ENCODE results near the gene PPP1R14C. TPM values are rescaled to one million over a fixed set of nuclear protein-coding genes. Genes with fewer than 3 reads are reported as not detected.

Gene PPP1R14C
- total and polyA plus RNA-seq, 2 of the 13 experiments (the other 11 are each of a cell fraction or from before 2014, with no cell fraction given), result not detected

DNA sequence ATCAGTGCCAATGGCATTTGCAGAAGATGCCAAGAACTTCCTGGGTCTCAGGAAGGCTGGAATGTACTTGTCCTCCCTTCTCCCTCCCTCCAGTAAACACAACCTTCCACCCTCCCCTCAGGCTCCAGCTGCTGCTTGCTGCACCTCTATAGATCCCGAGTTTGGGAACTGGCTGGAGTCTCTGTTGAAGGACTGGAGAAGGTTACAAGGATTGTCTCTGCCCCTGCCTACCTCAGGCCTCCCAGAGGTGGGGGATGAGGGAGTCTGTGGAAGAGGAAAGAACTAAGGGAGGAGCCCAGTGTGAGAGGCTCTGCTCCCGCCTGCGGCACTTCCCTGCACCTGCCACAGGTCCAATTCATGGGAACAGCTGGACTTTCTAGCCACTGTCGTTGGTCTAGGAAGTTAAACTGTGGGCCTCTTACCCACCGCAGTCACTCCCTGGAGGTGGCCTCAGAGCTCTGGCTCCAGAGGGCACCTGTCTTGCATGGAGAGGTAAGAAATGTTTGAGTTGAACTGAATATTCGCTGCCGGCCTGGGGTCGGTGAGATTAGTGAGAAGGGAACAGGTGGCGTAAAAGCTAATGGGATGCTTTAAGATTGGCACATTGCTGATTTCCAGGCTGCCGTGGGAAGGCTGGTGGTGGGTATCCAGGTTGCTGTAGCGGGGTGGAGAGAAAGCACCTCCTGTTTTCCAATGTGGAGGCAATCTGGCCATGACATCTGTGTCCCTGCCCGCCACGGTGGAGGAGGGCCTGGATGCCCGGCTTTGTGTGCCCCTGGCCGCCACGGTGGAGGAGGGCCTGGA, 54.3 kb downstream of the PPP1R14C start (continued):
- TF ChIP-seq ZBTB4 (CRISPR knock-in tag; IDR thresholded peaks at IDR 0.05; ENCODE audit: borderline replicate concordance), result no peak

DNA sequence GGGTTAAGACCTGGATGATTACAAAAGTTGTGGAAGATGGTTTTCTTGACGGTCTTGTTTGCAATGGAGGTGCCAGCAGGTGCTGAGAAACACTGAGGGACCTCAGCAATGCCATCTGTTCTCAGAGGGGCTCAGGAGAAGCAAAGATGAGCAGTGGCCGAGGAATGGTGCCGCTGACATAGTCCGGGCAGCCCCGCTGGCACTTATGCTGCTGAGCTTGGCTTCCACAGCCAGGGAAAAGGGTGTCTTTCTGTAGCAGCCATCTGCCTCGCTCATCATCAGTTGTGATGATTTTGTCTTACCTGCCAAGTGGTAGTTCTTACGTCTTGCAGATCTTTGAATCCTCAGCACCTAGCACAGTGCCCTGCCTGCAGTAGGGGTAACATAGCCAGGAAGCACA, 55.7 kb downstream of the PPP1R14C start:
- no peaks in the 10 kb centered on the region for H3K36me3 ChIP-seq (replicated peaks in 1 of 2; ENCODE audit: control insufficient read depth in 1 of 2, insufficient read depth in 2 of 2, low read length in 2 of 2)
- no TSS peak for BruUV-seq (replicated peaks)
- ChIA-PET CTCF (ENCODE audit: low intra/inter-chr PET ratio, low total read pairs) (no interaction called here), POLR2A (no interaction called here)
- 53% methylated on average over 6 of the region's 7 CpGs for WGBS (ENCODE audit: low lambda C conversion rate)
- H3K27ac ChIP-seq (ENCODE audit: extremely low read length, insufficient read depth, low read length), result no peak overlapping the region
- peaks cover 0 to 8% of the 10 kb centered on the region in 2 experiments; a peak in 3 of 5 replicates for H3K27me3 ChIP-seq (ENCODE audit: control insufficient read depth in 1 of 2, insufficient read depth in 2 of 2, low read length in 2 of 2)
- H3K4me2 ChIP-seq (ENCODE audit: low read depth, low read length), result no peak overlapping the region
- no peaks in the 10 kb centered on the region; the same call in 1 of the 2 replicates for H4K20me1 ChIP-seq (ENCODE audit: insufficient read depth, low read length)
- DNase-seq (ENCODE audit: low spot score) (no peak), FAIRE-seq (no peak), ATAC-seq (no peak)
- H3K4me1 ChIP-seq (ENCODE audit: insufficient read depth, low read length), result no peaks in the 10 kb centered on the region
- in situ Hi-C loops (cut with HindIII; ENCODE audit: extremely low pct_ligation_motif_present, low pct_unique_long_range_greater_than_20kb) (no loop called here), intact Hi-C loops (cut with micrococcal nuclease; ENCODE audit: unreplicated experiment) (no loop called here)
- H3K9ac ChIP-seq (ENCODE audit: insufficient read depth, low read depth, low read length), result no peak overlapping the region
- H3K9me3 ChIP-seq (ENCODE audit: low read length), result no peaks in the 10 kb centered on the region
- H3K79me2 ChIP-seq (ENCODE audit: insufficient read depth, low read length), result no peaks in the 10 kb centered on the region
- H3K4me3 ChIP-seq (replicated peaks in 1 of 3; ENCODE audit: insufficient read depth in 1 of 3, low read depth in 2 of 3, low read length in 3 of 3), result no peak overlapping the region
- no peak overlapping the region for H2AFZ ChIP-seq (ENCODE audit: low read length)
- TF ChIP-seq AFF4 (CRISPR knock-in tag; IDR thresholded peaks at IDR 0.05) (no peak), SAFB2 (CRISPR knock-in tag; IDR thresholded peaks at IDR 0.05; ENCODE audit: borderline replicate concordance, low read depth) (no peak), MYC (CRISPR knock-in tag; IDR thresholded peaks at IDR 0.05; ENCODE audit: borderline replicate concordance) (no peak), ZNF430 (CRISPR knock-in tag; IDR thresholded peaks at IDR 0.05) (no peak), HNRNPH1 (optimal IDR thresholded peaks at IDR 0.05; ENCODE audit: low read depth, low read length) (no peak), ZNF142 (CRISPR knock-in tag; IDR thresholded peaks at IDR 0.05) (no peak)

All from HepG2 (cell line).